GM12892 (cell line): ENCODE data around the gene CAP2.

Source experiments
- POLR2A ChIP-seq: IDR thresholded peaks from 2 replicates; pipeline ENCODE4 v1.6.1; 2011; ENCODE audit warnings: low read depth, low read length, control low read depth
- POLR2AphosphoS5 ChIP-seq: IDR thresholded peaks from 2 replicates; pipeline ENCODE4 v1.6.1; 2011; ENCODE audit warnings: low read depth, low read length, control low read depth

DNA sequence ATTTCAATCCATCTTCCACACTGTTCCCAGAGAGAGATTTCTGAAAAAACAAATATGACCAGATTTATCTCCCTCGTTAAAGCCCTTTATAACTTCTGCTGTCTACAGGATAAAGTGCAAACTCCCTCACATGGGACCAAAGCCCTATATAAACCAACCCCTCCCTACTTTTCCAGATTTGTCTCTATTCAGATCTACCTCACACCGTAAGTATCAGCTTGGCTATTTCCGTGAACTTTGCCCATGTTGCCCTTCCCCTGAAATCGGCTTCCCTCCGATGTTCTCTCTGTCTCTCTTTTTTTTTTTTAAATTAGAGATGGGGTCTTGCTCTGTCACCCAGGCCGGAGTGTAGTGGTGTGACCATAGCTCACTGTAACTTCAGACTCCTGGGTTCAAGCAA is 194.6 kb downstream of the CAP2 start:
- TF ChIP-seq POLR2AphosphoS5 (no peak), POLR2A (no peak)
